GM12873 (cell line): ENCODE measurements around the gene PRDM16.

Source experiments
- TF ChIP-seq, protein P1 (sequence below): IDR thresholded peaks from 2 replicates; pipeline ENCODE4 v1.5.1; 2012; ENCODE audit warnings: low read depth, mild to moderate bottlenecking, moderate library complexity, low read length, control low read depth; ENCODE audit not compliant: insufficient read depth; ENCODE audit errors: missing control alignments

The PRDM16 gene

GRCh38 chr1:3417082-3417739, 348.2 kb downstream of the PRDM16 start:
- TF ChIP-seq, protein P1, sequence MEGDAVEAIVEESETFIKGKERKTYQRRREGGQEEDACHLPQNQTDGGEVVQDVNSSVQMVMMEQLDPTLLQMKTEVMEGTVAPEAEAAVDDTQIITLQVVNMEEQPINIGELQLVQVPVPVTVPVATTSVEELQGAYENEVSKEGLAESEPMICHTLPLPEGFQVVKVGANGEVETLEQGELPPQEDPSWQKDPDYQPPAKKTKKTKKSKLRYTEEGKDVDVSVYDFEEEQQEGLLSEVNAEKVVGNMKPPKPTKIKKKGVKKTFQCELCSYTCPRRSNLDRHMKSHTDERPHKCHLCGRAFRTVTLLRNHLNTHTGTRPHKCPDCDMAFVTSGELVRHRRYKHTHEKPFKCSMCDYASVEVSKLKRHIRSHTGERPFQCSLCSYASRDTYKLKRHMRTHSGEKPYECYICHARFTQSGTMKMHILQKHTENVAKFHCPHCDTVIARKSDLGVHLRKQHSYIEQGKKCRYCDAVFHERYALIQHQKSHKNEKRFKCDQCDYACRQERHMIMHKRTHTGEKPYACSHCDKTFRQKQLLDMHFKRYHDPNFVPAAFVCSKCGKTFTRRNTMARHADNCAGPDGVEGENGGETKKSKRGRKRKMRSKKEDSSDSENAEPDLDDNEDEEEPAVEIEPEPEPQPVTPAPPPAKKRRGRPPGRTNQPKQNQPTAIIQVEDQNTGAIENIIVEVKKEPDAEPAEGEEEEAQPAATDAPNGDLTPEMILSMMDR, result peak; percentile 51

GRCh38 chr1:3417934-3418333, 348.9 kb downstream of the PRDM16 start:
- TF ChIP-seq, protein P1, result no peak

DNA sequence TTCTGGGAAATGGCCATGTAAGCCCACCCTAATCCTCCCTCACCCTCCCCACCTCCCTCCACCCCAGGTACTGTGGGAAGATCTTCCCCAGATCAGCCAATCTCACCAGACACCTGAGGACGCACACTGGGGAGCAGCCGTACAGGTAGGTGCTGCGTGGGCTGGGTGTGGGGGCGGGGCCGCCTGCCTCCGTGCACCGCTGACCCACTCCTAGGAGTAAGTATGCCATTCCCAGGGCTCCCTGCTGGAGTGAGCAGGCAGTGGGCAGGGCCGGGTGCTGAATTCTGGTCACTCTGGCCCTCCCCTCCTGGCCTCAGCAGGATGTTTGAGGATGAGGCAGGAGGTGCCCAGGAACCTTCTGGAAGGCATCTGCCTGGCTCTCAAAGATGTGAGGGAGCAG, 349.6 kb downstream of the PRDM16 start:
- TF ChIP-seq, protein P1, result no peak

GRCh38 chr1:3419415-3420204, 350.6 kb downstream of the PRDM16 start:
- TF ChIP-seq, protein P1, result no peak

DNA sequence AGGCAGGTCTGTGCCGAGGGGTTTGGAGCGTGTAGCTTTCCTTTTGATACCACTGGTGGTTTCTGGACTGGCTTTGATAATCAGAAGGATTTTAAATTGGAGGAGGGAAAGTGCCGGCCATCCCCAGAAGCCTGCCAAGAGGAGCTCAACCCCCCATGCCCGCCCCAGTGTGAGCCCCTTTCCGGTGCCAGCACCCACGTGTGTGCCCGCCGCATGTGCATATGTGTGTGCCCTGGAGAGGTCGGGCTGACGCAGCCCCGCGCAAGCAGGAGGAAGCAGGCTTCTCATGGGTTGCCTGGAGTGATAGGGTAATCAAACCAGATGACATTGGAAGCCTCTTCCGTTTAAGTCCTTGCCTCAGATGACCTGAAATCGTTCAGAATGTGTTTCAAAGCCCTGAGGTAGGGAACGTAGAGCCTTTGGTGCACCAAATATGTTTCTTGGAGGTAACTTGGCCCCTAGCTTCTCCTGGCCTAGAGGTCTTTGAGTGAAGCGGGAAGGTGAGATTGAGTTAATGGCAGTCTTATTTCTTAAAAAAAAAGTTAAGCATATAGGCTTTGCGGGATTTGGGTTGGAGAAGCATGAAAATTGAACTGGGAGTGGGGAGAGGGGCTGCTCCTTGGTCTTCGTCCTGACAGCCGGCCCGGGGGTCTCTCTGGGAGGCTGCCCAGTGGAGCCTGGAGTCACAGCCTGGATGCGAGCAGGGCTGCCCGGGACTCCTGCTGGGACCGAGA, 351.4 kb downstream of the PRDM16 start:
- TF ChIP-seq, protein P1, result no peak

DNA sequence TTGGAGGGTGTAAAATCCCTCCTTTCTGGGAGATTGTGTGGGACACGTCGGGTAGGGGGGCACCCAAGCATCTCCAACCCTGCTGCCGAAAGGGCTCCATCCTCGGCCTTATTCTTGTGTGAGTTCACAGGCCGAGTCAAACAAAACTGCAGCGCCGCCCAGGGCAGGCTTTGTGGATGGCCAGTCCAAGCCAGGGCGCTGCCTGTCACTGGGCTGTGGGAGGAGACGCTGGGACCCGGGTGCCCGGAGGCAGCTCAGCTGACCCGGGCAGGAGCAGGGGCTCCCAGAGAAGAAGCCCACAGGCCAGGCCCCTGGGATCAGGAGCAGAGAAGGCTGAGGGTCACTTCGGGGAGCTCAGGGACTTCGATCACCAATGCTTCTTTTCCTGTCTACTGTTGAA, 353.6 kb downstream of the PRDM16 start:
- TF ChIP-seq, protein P1, result no peak

- TF ChIP-seq, protein P1, result no peak
Measured at GRCh38 chr1:3423245-3423829, 354.3 kb downstream of the PRDM16 start.
